Measurements from ENCODE around the gene SCAF8.

DNA sequence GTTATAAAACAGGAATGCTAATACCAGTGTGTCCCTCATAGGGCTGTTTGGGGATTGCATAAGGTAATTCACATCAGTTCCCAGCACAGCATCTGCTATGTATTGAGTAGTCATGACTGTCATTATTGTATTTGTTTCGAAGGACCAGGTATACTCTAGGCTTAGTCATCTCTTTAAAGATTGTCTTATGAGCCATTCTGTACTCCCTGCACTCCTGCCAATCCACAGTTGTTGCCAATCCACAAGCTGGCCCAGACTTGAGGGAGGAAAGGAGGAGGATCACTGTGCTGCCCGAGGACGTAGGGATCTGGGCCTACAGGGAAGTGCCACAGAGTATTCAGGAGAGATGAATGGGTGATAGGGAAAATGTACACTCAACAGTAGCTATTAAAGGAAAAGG is 148.9 kb downstream of the SCAF8 start:
- TF ChIP-seq, protein P1, sequence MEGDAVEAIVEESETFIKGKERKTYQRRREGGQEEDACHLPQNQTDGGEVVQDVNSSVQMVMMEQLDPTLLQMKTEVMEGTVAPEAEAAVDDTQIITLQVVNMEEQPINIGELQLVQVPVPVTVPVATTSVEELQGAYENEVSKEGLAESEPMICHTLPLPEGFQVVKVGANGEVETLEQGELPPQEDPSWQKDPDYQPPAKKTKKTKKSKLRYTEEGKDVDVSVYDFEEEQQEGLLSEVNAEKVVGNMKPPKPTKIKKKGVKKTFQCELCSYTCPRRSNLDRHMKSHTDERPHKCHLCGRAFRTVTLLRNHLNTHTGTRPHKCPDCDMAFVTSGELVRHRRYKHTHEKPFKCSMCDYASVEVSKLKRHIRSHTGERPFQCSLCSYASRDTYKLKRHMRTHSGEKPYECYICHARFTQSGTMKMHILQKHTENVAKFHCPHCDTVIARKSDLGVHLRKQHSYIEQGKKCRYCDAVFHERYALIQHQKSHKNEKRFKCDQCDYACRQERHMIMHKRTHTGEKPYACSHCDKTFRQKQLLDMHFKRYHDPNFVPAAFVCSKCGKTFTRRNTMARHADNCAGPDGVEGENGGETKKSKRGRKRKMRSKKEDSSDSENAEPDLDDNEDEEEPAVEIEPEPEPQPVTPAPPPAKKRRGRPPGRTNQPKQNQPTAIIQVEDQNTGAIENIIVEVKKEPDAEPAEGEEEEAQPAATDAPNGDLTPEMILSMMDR (IDR thresholded peaks at IDR 0.05) = no peak
- TF ChIP-seq EP300 (IDR thresholded peaks at IDR 0.05) (no peak), POLR2A (IDR thresholded peaks at IDR 0.05) (no peak), POLR2AphosphoS5 (IDR thresholded peaks at IDR 0.05) (no peak)

Data from upper lobe of left lung (tissue), 4 donors.